Measurements from ENCODE around the gene UPF3A.

The UPF3A gene

GRCh38 chr13:114314074-114314912, 32.9 kb downstream of the UPF3A start, which contains the start of gene CHAMP1 (continued):
- TF ChIP-seq PRDM2 (tag by site-specific recombination; IDR thresholded peaks at IDR 0.05; ENCODE audit: borderline replicate concordance) (no peak), KLF10 (tag by site-specific recombination; IDR thresholded peaks at IDR 0.05) (peak; percentile 87), ZNF555 (tag by site-specific recombination; conservative IDR thresholded peaks at IDR 0.05) (no peak), ZNF214 (tag by site-specific recombination; IDR thresholded peaks at IDR 0.05; ENCODE audit: borderline replicate concordance) (no peak), PRDM1 (tag by site-specific recombination; IDR thresholded peaks at IDR 0.05) (no peak; the same call in none of the 2 replicates), GLIS2 (tag by site-specific recombination; IDR thresholded peaks at IDR 0.05) (peak; percentile 49; the same call in 1 of the 2 replicates), SALL2 (tag by site-specific recombination; IDR thresholded peaks at IDR 0.05; ENCODE audit: borderline replicate concordance) (no peak), ZNF747 (tag by site-specific recombination; IDR thresholded peaks at IDR 0.05) (no peak), ZNF223 (tag by site-specific recombination; IDR thresholded peaks at IDR 0.05) (no peak), SCRT2 (tag by site-specific recombination; IDR thresholded peaks at IDR 0.05) (no peak), ZXDB (tag by site-specific recombination; IDR thresholded peaks at IDR 0.05) (no peak), ZNF133 (tag by site-specific recombination; IDR thresholded peaks at IDR 0.05) (no peak), RBAK (tag by site-specific recombination; IDR thresholded peaks at IDR 0.05) (no peak), KLF1 (tag by site-specific recombination; IDR thresholded peaks at IDR 0.05) (peak; percentile 43; the same call in 1 of the 2 replicates), ZNF501 (tag by site-specific recombination; IDR thresholded peaks at IDR 0.05) (no peak), ZNF292 (tag by site-specific recombination; IDR thresholded peaks at IDR 0.05; ENCODE audit: borderline replicate concordance, low read depth) (no peak), ZNF610 (tag by site-specific recombination; IDR thresholded peaks at IDR 0.05; ENCODE audit: borderline replicate concordance) (no peak), ZNF175 (tag by site-specific recombination; IDR thresholded peaks at IDR 0.05) (no peak), BCL6B (tag by site-specific recombination; IDR thresholded peaks at IDR 0.05) (no peak), ZNF426 (tag by site-specific recombination; IDR thresholded peaks at IDR 0.05) (no peak), ZNF600 (tag by site-specific recombination; IDR thresholded peaks at IDR 0.05) (peak; percentile 60), ZNF792 (tag by site-specific recombination; IDR thresholded peaks at IDR 0.05) (no peak), ATF2 (tag by site-specific recombination; IDR thresholded peaks at IDR 0.05; ENCODE audit: low read depth) (no peak), ZNF768 (tag by site-specific recombination; IDR thresholded peaks at IDR 0.05) (no peak), ZNF26 (tag by site-specific recombination; IDR thresholded peaks at IDR 0.05) (no peak), ZNF585B (tag by site-specific recombination; IDR thresholded peaks at IDR 0.05) (no peak), HOXC10 (CRISPR knock-in tag; IDR thresholded peaks at IDR 0.05) (no peak), PATZ1 (tag by site-specific recombination; IDR thresholded peaks at IDR 0.05) (0 out of 2 replicates have a peak, but pooled peaks have one; percentile 39)
